ENCODE measurements around the gene CAMSAP1.

Gene CAMSAP1

DNA sequence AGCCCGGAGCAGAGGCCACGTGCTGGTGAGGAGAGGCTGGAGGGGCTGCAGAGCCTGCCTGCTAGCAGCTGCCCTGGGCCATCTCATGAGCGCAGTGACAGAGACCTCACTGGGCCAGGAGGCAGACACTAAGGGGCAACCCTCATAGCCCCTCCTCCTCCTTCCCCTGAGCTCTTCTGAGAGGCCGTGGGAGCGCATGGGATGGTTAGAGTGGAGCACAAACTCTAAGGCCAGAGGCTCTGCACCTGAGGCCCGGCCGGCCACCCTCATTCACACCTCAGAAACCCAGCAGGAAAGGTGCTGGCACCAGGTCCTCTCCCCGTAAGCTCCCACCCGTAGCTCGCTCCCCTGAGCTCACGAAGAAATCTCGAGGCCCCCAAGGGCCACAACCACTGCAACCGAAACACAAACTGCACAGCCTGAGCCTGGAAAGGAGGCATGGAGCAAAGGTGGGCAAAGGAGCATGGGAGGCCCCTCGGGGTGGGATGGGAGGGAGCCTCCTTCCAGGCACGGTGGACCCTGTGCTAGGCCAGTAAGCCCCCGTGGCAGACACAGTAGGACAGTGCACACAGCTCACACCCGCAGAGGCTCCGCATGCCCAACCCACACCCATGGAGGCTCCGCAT lies 17.7 kb downstream of the CAMSAP1 start:
- 0 out of 2 replicates have a peak overlapping the region, but pooled peaks have one; percentile 78 for H3K4me2 ChIP-seq (ENCODE audit: insufficient read depth, low read length)
- no peak for DNase-seq
- H3K79me2 ChIP-seq (ENCODE audit: insufficient read depth, low read length) = peaks cover 94% of the 10 kb centered on the region
- TF ChIP-seq, protein P1, sequence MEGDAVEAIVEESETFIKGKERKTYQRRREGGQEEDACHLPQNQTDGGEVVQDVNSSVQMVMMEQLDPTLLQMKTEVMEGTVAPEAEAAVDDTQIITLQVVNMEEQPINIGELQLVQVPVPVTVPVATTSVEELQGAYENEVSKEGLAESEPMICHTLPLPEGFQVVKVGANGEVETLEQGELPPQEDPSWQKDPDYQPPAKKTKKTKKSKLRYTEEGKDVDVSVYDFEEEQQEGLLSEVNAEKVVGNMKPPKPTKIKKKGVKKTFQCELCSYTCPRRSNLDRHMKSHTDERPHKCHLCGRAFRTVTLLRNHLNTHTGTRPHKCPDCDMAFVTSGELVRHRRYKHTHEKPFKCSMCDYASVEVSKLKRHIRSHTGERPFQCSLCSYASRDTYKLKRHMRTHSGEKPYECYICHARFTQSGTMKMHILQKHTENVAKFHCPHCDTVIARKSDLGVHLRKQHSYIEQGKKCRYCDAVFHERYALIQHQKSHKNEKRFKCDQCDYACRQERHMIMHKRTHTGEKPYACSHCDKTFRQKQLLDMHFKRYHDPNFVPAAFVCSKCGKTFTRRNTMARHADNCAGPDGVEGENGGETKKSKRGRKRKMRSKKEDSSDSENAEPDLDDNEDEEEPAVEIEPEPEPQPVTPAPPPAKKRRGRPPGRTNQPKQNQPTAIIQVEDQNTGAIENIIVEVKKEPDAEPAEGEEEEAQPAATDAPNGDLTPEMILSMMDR (IDR thresholded peaks at IDR 0.05; ENCODE audit: borderline replicate concordance, extremely low read depth, low read length, poor library complexity, severe bottlenecking) = no peak
- no peak for TF ChIP-seq EZH2 (IDR thresholded peaks at IDR 0.05; ENCODE audit: borderline replicate concordance, low read depth, low read length, severe bottlenecking)
- peaks cover 50% of the 10 kb centered on the region for H3K4me1 ChIP-seq (ENCODE audit: insufficient read depth, low read length)
- no peak overlapping the region for H3K4me3 ChIP-seq (ENCODE audit: low read depth in 1 of 2, low read length in 2 of 2)
- H3K27me3 ChIP-seq (ENCODE audit: insufficient read depth, low read length, poor library complexity) = no peaks in the 10 kb centered on the region
- H4K20me1 ChIP-seq (ENCODE audit: insufficient read depth, low read length) = peaks cover 98% of the 10 kb centered on the region
- peak overlapping the region; percentile 82; the same call in 1 of the 2 replicates for H3K27ac ChIP-seq (ENCODE audit: low read length)
- H3K9me3 ChIP-seq (ENCODE audit: insufficient read depth, low read length, severe bottlenecking) = no peaks in the 10 kb centered on the region
- no peaks in the 10 kb centered on the region; the same call in 1 of the 2 replicates for H3K36me3 ChIP-seq (ENCODE audit: insufficient read depth, low read length)
- no peak overlapping the region for H2AFZ ChIP-seq (ENCODE audit: low read depth, low read length)
- H3K9ac ChIP-seq (ENCODE audit: low read depth, low read length) = peak overlapping the region; percentile 57; the same call in 1 of the 2 replicates
- no peak for ATAC-seq (ENCODE audit: insufficient read depth, low read depth)

DNA sequence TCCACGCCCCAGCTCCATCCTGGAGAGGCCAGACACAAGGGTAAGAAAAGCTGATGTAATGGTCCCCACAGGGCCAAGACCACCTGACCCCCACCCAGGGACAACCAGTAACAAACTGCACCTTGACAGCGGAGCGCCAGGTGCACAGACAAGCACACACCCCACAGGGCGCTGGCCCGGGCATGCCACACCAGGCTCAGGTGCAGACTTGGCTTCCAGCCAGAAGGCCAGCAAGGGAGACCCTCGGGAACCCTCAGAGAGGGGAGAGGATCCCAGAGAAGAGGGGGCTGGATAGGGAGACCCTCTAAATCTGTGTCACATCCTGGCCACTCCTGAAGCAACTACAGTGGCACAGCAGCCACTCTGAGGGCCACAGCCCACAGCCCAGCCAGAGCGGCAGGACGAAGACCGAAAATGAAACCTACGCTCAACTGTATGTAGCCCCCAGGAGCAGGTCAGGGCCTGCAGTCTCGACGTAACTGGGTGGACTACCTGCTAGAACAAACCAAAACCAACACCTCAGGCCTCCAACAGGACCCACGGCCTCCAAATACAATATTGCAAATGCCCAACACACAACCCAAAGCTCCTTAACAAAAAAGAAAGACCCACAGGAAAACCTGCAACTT lies 18.5 kb downstream of the CAMSAP1 start:
- Histone ChIP-seq H3K9ac (ENCODE audit: low read depth, low read length) (peak overlapping the region; percentile 57), H3K79me2 (ENCODE audit: insufficient read depth, low read length) (peaks cover 94% of the 10 kb centered on the region)
- no peak for DNase-seq

DNA sequence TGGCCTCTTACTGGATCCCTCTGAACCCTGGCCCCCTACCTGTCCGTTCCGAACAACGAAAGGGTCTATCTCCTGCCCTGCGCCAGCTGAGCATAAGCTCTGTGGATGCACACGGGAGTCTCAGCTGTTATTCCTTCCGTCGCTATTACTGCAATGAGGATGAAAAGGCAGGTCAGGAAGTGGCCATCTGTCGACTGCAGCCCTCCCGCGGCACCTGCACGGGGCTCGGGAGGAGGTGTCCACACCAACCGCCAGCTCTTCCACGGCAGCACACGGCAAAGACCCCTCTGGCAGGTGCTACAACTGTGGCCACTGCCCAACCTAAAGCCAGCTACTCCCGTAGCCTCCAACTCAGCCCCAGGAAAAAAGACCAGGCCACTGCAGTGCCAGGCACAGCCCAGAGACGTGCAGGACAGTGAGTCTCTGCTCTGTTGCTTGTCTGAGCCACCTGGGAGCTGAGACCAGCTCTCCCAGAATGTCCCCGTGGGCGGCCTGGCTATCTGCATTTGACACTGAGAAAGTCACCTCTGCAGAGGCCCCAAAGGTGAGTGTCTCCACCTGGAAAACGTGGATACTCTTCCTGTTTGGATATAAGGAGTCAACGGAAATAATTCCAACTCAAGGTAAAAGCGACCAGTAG lies 19.1 kb downstream of the CAMSAP1 start:
- Histone ChIP-seq H3K27ac (ENCODE audit: low read length) (peak overlapping the region; percentile 82), H2AFZ (ENCODE audit: low read depth, low read length) (no peak overlapping the region), H3K4me3 (ENCODE audit: low read depth in 1 of 2, low read length in 2 of 2) (peak overlapping the region; percentile 8 to 55; a peak in 3 of 4 replicates), H3K4me2 (ENCODE audit: insufficient read depth, low read length) (peak overlapping the region; percentile 78), H3K9ac (ENCODE audit: low read depth, low read length) (peak overlapping the region; percentile 57), H3K27me3 (ENCODE audit: insufficient read depth, low read length, poor library complexity) (no peaks in the 10 kb centered on the region), H3K36me3 (ENCODE audit: insufficient read depth, low read length) (no peaks in the 10 kb centered on the region; the same call in 1 of the 2 replicates), H3K79me2 (ENCODE audit: insufficient read depth, low read length) (peaks cover 94% of the 10 kb centered on the region), H4K20me1 (ENCODE audit: insufficient read depth, low read length) (peaks cover 98% of the 10 kb centered on the region), H3K4me1 (ENCODE audit: insufficient read depth, low read length) (peaks cover 50% of the 10 kb centered on the region), H3K9me3 (ENCODE audit: insufficient read depth, low read length, severe bottlenecking) (no peaks in the 10 kb centered on the region)
- ATAC-seq (ENCODE audit: insufficient read depth, low read depth) (no peak), DNase-seq (no peak)
- TF ChIP-seq, protein P1 (IDR thresholded peaks at IDR 0.05; ENCODE audit: borderline replicate concordance, extremely low read depth, low read length, poor library complexity, severe bottlenecking) = no peak
- TF ChIP-seq EZH2 (IDR thresholded peaks at IDR 0.05; ENCODE audit: borderline replicate concordance, low read depth, low read length, severe bottlenecking) = no peak

More for the DNA sequence above, 18.5 kb downstream of the CAMSAP1 start:
- Histone ChIP-seq H3K4me2 (ENCODE audit: insufficient read depth, low read length) (peak overlapping the region; percentile 78), H3K36me3 (ENCODE audit: insufficient read depth, low read length) (no peaks in the 10 kb centered on the region; the same call in 1 of the 2 replicates), H3K9me3 (ENCODE audit: insufficient read depth, low read length, severe bottlenecking) (no peaks in the 10 kb centered on the region), H4K20me1 (ENCODE audit: insufficient read depth, low read length) (peaks cover 98% of the 10 kb centered on the region), H3K4me1 (ENCODE audit: insufficient read depth, low read length) (peaks cover 50% of the 10 kb centered on the region), H2AFZ (ENCODE audit: low read depth, low read length) (no peak overlapping the region), H3K27ac (ENCODE audit: low read length) (peak overlapping the region; percentile 82), H3K27me3 (ENCODE audit: insufficient read depth, low read length, poor library complexity) (no peaks in the 10 kb centered on the region), H3K4me3 (ENCODE audit: low read depth in 1 of 2, low read length in 2 of 2) (peak overlapping the region in 1 of 2 experiments; percentile 55; a peak in 2 of 4 replicates)
- TF ChIP-seq EZH2 (IDR thresholded peaks at IDR 0.05; ENCODE audit: borderline replicate concordance, low read depth, low read length, severe bottlenecking) = no peak
- TF ChIP-seq, protein P1 (IDR thresholded peaks at IDR 0.05; ENCODE audit: borderline replicate concordance, extremely low read depth, low read length, poor library complexity, severe bottlenecking) = no peak
- no peak for ATAC-seq (ENCODE audit: insufficient read depth, low read depth)
